Measurements from ENCODE around the gene MEX3B.

DNA sequence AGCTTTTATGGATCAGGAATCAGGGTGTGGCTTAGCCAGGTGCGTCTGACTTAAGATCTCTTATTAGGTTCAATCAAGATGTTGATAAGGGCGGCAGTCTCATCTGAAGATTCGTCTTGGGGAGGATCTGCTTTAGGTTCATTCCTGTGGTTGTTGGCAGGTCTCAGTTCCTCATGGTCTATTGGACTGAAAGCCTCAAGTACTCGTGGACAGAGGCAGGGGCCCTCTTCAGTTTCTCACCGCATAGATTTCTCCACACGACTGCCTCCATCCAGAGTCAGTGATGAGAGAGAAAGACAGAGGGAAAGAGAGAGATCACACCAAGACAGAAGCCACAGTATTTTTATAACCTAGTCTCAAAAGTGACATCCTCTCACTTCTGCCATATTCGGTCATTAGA is 9.4 kb downstream of the MEX3B start:
- TF ChIP-seq, protein P1, sequence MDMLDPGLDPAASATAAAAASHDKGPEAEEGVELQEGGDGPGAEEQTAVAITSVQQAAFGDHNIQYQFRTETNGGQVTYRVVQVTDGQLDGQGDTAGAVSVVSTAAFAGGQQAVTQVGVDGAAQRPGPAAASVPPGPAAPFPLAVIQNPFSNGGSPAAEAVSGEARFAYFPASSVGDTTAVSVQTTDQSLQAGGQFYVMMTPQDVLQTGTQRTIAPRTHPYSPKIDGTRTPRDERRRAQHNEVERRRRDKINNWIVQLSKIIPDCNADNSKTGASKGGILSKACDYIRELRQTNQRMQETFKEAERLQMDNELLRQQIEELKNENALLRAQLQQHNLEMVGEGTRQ (IDR thresholded peaks at IDR 0.05; ENCODE audit: borderline replicate concordance, low read depth, low read length): no peak
- TF ChIP-seq CTCF (IDR thresholded peaks at IDR 0.05) (no peak), FOXJ3 (CRISPR knock-in tag; IDR thresholded peaks at IDR 0.05) (no peak), TCF12 (IDR thresholded peaks at IDR 0.05) (no peak)
